ENCODE results near the gene BRAF. TPM values are rescaled to one million over a fixed set of nuclear protein-coding genes. Genes with fewer than 3 reads are reported as not detected.

The BRAF gene
- total and polyA plus RNA-seq, 3 experiments from 2014 or later = 11.3 to 32.0 (median 28.4) TPM

GRCh38 chr7:140924019-140924820, 509 bp downstream of the BRAF start:
- CTCF ChIA-PET = interaction anchor here (1.0 to 2.9 kb wide), 3 partner anchors 68 to 113 kb away, joined by 3 to 12 read pairs (median 3); partner anchors contain the start of gene MRPS33
- Mint-ChIP-seq H3K4me1 (peaks cover 7 to 37% (median 21%) of the 10 kb centered on the region in 3 donors), H3K4me3 (no peak overlapping the region), H3K9me3 (peaks cover 0 to 6% (median 0%) of the 10 kb centered on the region in 5 donors), H3K27me3 (peaks cover 3 to 4% of the 10 kb centered on the region in 2 donors), H3K27ac (no peak overlapping the region), H3K36me3 (peaks cover 0 to 6% (median 0%) of the 10 kb centered on the region in 3 donors)
- H3K4me3 ChIP-seq (ENCODE audit: low read length) = peak overlapping the region; percentile 87
- H3K36me3 ChIP-seq (ENCODE audit: insufficient read depth, low read length) = no peaks in the 10 kb centered on the region
- no peaks in the 10 kb centered on the region for H3K27me3 ChIP-seq (ENCODE audit: insufficient read depth, low read length, poor library complexity, severe bottlenecking)
- no peaks in the 10 kb centered on the region for H3K9me3 ChIP-seq (ENCODE audit: low read length)
- peak overlapping the region; percentile 98 for H3K27ac ChIP-seq (ENCODE audit: low read depth, low read length)
- peak; percentile 68 to 90 (median 86) for DNase-seq
- POLR2A ChIA-PET = interaction anchor here (0.8 to 1.6 kb wide), 2 partner anchors 90 to 110 kb away, joined by 3 to 13 read pairs; partner anchors contain the start of gene MRPS33
- peaks cover 26% of the 10 kb centered on the region for H3K4me1 ChIP-seq (ENCODE audit: insufficient read depth, low read length)

- H3K27ac Mint-ChIP-seq = no peak overlapping the region
- peak overlapping the region; percentile 98 for H3K27ac ChIP-seq (ENCODE audit: low read depth, low read length)
- H3K27me3 Mint-ChIP-seq = peaks cover 3 to 4% of the 10 kb centered on the region in 2 donors
- H3K4me1 Mint-ChIP-seq = peaks cover 7 to 41% (median 22%) of the 10 kb centered on the region in 3 donors
- H3K9me3 Mint-ChIP-seq = peaks cover 0 to 6% (median 0%) of the 10 kb centered on the region in 5 donors
- H3K27me3 ChIP-seq (ENCODE audit: insufficient read depth, low read length, poor library complexity, severe bottlenecking) = no peaks in the 10 kb centered on the region
- H3K36me3 Mint-ChIP-seq = peaks cover 0 to 6% (median 0%) of the 10 kb centered on the region in 3 donors
- no peaks in the 10 kb centered on the region for H3K9me3 ChIP-seq (ENCODE audit: low read length)
- no peak for DNase-seq
- peaks cover 26% of the 10 kb centered on the region for H3K4me1 ChIP-seq (ENCODE audit: insufficient read depth, low read length)
- CTCF ChIA-PET = interaction anchor here (1.0 to 2.9 kb wide), 4 partner anchors 29 to 112 kb away, joined by 3 to 12 read pairs (median 4); partner anchors contain the start of gene MRPS33
- POLR2A ChIA-PET = interaction anchor here (0.7 to 1.6 kb wide), 2 partner anchors 90 to 91 kb away, joined by 3 to 13 read pairs; partner anchors contain the start of gene MRPS33
- no peak overlapping the region for H3K4me3 Mint-ChIP-seq
- peak overlapping the region; percentile 87 for H3K4me3 ChIP-seq (ENCODE audit: low read length)
- H3K36me3 ChIP-seq (ENCODE audit: insufficient read depth, low read length) = no peaks in the 10 kb centered on the region
Observed at GRCh38 chr7:140923358-140924006, 1.2 kb downstream of the BRAF start.

DNA sequence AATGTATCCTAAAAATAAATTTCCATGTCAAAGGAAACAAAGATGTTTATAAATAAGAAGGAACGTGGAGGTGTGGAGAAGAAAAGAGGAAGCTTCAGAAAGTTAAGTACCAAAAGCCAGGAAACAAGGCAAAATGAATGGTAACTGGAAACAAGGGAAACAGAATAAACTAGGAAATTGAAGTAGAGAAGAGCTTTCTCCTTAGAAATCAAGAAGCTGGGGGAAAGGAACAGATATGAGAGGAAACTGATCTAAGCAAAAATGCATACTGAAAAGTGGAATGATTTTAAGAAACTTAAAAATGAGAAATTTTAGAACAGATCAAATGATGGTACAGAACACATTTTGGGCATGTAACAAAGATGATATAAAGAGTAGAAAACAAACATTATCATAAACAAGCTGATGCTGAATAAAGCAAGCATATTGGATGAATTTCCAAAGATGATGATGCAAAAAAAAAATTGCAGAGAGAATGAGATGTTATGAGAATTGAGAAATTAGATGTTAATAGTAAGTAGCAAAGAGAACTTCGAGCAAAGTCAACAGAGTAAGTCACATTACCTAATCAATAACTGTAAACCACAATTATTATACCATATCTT, 1.9 kb downstream of the BRAF start:
- H3K27ac ChIP-seq (ENCODE audit: low read depth, low read length) = no peak overlapping the region
- H3K36me3 ChIP-seq (ENCODE audit: insufficient read depth, low read length) = no peaks in the 10 kb centered on the region

DNA sequence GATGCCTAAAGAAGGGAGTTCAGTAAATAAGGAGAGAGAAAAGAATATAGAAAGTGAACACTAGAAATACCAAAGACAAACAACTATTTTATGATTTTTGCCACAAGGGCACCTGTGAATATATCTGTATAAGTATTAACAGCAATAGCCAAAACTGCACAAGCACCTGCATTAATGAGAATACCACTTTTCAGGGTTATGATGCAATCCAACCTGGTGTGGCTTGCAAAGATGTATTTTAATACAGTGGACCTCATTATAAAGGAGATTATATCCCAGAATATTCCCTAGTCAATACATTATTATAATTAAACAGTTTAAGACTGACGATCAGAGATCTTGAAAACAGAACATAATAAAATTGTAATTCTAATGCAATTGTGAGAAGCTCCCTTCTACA, 4.0 kb downstream of the BRAF start:
- H3K27ac Mint-ChIP-seq = peak overlapping the region in 6 of 8 donors; percentile 36 to 67 (median 44)
- Histone ChIP-seq H3K9me3 (ENCODE audit: low read length) (no peaks in the 10 kb centered on the region), H3K36me3 (ENCODE audit: insufficient read depth, low read length) (no peaks in the 10 kb centered on the region), H3K27me3 (ENCODE audit: insufficient read depth, low read length, poor library complexity, severe bottlenecking) (no peaks in the 10 kb centered on the region), H3K4me1 (ENCODE audit: insufficient read depth, low read length) (peaks cover 23% of the 10 kb centered on the region), H3K27ac (ENCODE audit: low read depth, low read length) (no peak overlapping the region), H3K4me3 (ENCODE audit: low read length) (no peak overlapping the region)
- no peak for DNase-seq
- peaks cover 3 to 4% of the 10 kb centered on the region in 2 donors for H3K27me3 Mint-ChIP-seq
- peaks cover 0 to 3% (median 0%) of the 10 kb centered on the region in 5 donors for H3K9me3 Mint-ChIP-seq
- peaks cover 0 to 8% (median 0%) of the 10 kb centered on the region in 3 donors for H3K36me3 Mint-ChIP-seq
- no peak overlapping the region for H3K4me3 Mint-ChIP-seq
- POLR2A ChIA-PET = interaction anchor here (0.5 kb wide), 1 partner anchor 224 kb away, joined by 6 read pairs; the partner anchor contains the start of gene NDUFB2
- peaks cover 35 to 61% (median 48%) of the 10 kb centered on the region in 3 donors for H3K4me1 Mint-ChIP-seq
- CTCF ChIA-PET = no interaction called here

More for the DNA sequence above, 1.9 kb downstream of the BRAF start:
- Mint-ChIP-seq H3K4me3 (no peak overlapping the region), H3K9me3 (peaks cover 0 to 3% (median 0%) of the 10 kb centered on the region in 5 donors), H3K4me1 (peaks cover 14 to 47% (median 28%) of the 10 kb centered on the region in 3 donors), H3K36me3 (peaks cover 0 to 8% (median 0%) of the 10 kb centered on the region in 3 donors), H3K27ac (no peak overlapping the region), H3K27me3 (peaks cover 3 to 4% of the 10 kb centered on the region in 2 donors)
- H3K4me3 ChIP-seq (ENCODE audit: low read length) = no peak overlapping the region
- POLR2A ChIA-PET = interaction anchor here (0.7 kb wide), 1 partner anchor 91 kb away, joined by 3 read pairs; no protein-coding TSS in a partner anchor
- CTCF ChIA-PET = interaction anchor here (1.6 to 2.9 kb wide), 2 partner anchors 28 to 92 kb away, joined by 4 to 12 read pairs; partner anchors contain the start of gene MRPS33
- peaks cover 26% of the 10 kb centered on the region for H3K4me1 ChIP-seq (ENCODE audit: insufficient read depth, low read length)
- no peaks in the 10 kb centered on the region for H3K9me3 ChIP-seq (ENCODE audit: low read length)
- H3K27me3 ChIP-seq (ENCODE audit: insufficient read depth, low read length, poor library complexity, severe bottlenecking) = no peaks in the 10 kb centered on the region
- DNase-seq = no peak

DNA sequence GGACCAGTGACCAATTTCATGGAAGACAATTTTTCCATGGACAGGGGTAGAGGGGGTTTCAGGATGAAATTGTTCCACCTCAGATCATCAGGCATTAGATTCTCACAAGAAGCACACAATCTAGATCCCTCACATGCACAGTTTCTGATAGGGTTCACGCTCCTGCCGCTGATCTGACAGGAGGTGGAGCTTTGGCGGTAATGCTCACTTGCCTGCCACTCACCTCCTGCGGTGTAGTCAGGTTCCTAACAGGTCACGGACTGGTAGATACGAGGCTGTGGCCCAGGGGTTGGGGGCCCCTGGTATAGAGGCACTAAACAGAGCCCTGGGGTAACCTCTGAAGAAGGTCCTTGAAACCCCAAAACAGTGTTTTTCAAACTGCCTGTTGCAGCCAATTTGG, 6.5 kb downstream of the BRAF start:
- H3K27me3 Mint-ChIP-seq = no peaks in the 10 kb centered on the region
- CTCF ChIA-PET = no interaction called here
- H3K4me1 Mint-ChIP-seq = peaks cover 40 to 64% (median 54%) of the 10 kb centered on the region in 3 donors
- Histone ChIP-seq H3K27me3 (ENCODE audit: insufficient read depth, low read length, poor library complexity, severe bottlenecking) (no peaks in the 10 kb centered on the region), H3K4me1 (ENCODE audit: insufficient read depth, low read length) (peaks cover 13% of the 10 kb centered on the region), H3K36me3 (ENCODE audit: insufficient read depth, low read length) (no peaks in the 10 kb centered on the region), H3K4me3 (ENCODE audit: low read length) (no peak overlapping the region), H3K27ac (ENCODE audit: low read depth, low read length) (no peak overlapping the region), H3K9me3 (ENCODE audit: low read length) (no peaks in the 10 kb centered on the region)
- POLR2A ChIA-PET = interaction anchor here (0.6 kb wide), 1 partner anchor 933 kb away, joined by 6 read pairs; no protein-coding TSS in a partner anchor
- H3K9me3 Mint-ChIP-seq = no peaks in the 10 kb centered on the region
- no peak for DNase-seq
- peaks cover 0 to 4% (median 0%) of the 10 kb centered on the region in 3 donors for H3K36me3 Mint-ChIP-seq
- H3K27ac Mint-ChIP-seq = peak overlapping the region in 1 of 8 donors; percentile 66
- no peak overlapping the region for H3K4me3 Mint-ChIP-seq

- Mint-ChIP-seq H3K36me3 (peaks cover 0 to 6% (median under 1%) of the 10 kb centered on the region in 3 donors), H3K27ac (peak overlapping the region in 5 of 8 donors; percentile 12 to 69 (median 46)), H3K9me3 (no peaks in the 10 kb centered on the region), H3K4me1 (peaks cover 50 to 74% (median 61%) of the 10 kb centered on the region in 3 donors), H3K27me3 (no peaks in the 10 kb centered on the region), H3K4me3 (peak overlapping the region in 1 of 7 donors; percentile 17)
- no peak for DNase-seq
- Histone ChIP-seq H3K27ac (ENCODE audit: low read depth, low read length) (no peak overlapping the region), H3K27me3 (ENCODE audit: insufficient read depth, low read length, poor library complexity, severe bottlenecking) (no peaks in the 10 kb centered on the region), H3K9me3 (ENCODE audit: low read length) (no peaks in the 10 kb centered on the region), H3K36me3 (ENCODE audit: insufficient read depth, low read length) (no peaks in the 10 kb centered on the region), H3K4me1 (ENCODE audit: insufficient read depth, low read length) (peaks cover 5% of the 10 kb centered on the region), H3K4me3 (ENCODE audit: low read length) (no peak overlapping the region)
- CTCF ChIA-PET = no interaction called here
- POLR2A ChIA-PET = no interaction called here
Observed at GRCh38 chr7:140917258-140917657, 7.5 kb downstream of the BRAF start.

GRCh38 chr7:140915935-140916555, 8.7 kb downstream of the BRAF start:
- no peaks in the 10 kb centered on the region for H3K36me3 ChIP-seq (ENCODE audit: insufficient read depth, low read length)
- Mint-ChIP-seq H3K4me3 (peak overlapping the region in 3 of 7 donors; percentile 2 to 16 (median 6)), H3K36me3 (peaks cover 0 to 6% (median 2%) of the 10 kb centered on the region in 3 donors), H3K27me3 (no peaks in the 10 kb centered on the region), H3K4me1 (peaks cover 61 to 82% (median 69%) of the 10 kb centered on the region in 3 donors), H3K9me3 (no peaks in the 10 kb centered on the region), H3K27ac (peak overlapping the region in 4 of 8 donors; percentile 10 to 66 (median 33))
- ChIA-PET POLR2A (no interaction called here), CTCF (no interaction called here)
- H3K27ac ChIP-seq (ENCODE audit: low read depth, low read length) = no peak overlapping the region
- no peaks in the 10 kb centered on the region for H3K9me3 ChIP-seq (ENCODE audit: low read length)
- peaks cover 4% of the 10 kb centered on the region for H3K4me1 ChIP-seq (ENCODE audit: insufficient read depth, low read length)
- H3K4me3 ChIP-seq (ENCODE audit: low read length) = no peak overlapping the region
- no peak for DNase-seq
- H3K27me3 ChIP-seq (ENCODE audit: insufficient read depth, low read length, poor library complexity, severe bottlenecking) = no peaks in the 10 kb centered on the region
